HEK293 (cell line): ENCODE data around the gene ICAM1.

ENCODE experiments used
- ELK4 ChIP-seq: IDR thresholded peaks from 2 replicates; pipeline ENCODE4 v1.6.1; 2011; ENCODE audit warnings: mild to moderate bottlenecking, low read depth, low read length, borderline replicate concordance
- KLF16 ChIP-seq: fragments of 450-650 bp; formaldehyde crosslinking; IDR thresholded peaks from 2 replicates; pipeline ENCODE4 v1.5.1; 2017; ENCODE audit warnings: missing biosample characterization, missing genetic modification characterization
- REPIN1 ChIP-seq: fragments of 450-650 bp; formaldehyde crosslinking; IDR thresholded peaks from 2 replicates; pipeline ENCODE4 v1.5.1; 2017; ENCODE audit warnings: missing biosample characterization, missing genetic modification characterization, low read depth
- ZNF138 ChIP-seq: fragments of 450-650 bp; formaldehyde crosslinking; IDR thresholded peaks from 2 replicates; pipeline ENCODE4 v1.5.1; 2016; ENCODE audit warnings: missing biosample characterization, missing genetic modification characterization, borderline replicate concordance
- ZNF548 ChIP-seq: fragments of 450-650 bp; formaldehyde crosslinking; IDR thresholded peaks from 2 replicates; pipeline ENCODE4 v1.5.1; 2016; ENCODE audit warnings: missing biosample characterization, missing genetic modification characterization
- ZSCAN30 ChIP-seq: fragments of 450-650 bp; IDR thresholded peaks from 2 replicates; pipeline ENCODE4 v1.5.1; 2018; ENCODE audit warnings: missing biosample characterization, mild to moderate bottlenecking, missing genetic modification characterization, moderate library complexity
- TF ChIP-seq, protein P1 (sequence below): fragments of 450-650 bp; formaldehyde crosslinking; IDR thresholded peaks from 2 replicates; pipeline ENCODE4 v1.5.1; 2016; ENCODE audit warnings: missing biosample characterization, missing genetic modification characterization
- TF ChIP-seq, protein P2 (sequence below): fragments of 450-650 bp; formaldehyde crosslinking; IDR thresholded peaks from 2 replicates; pipeline ENCODE4 v1.5.1; 2016; ENCODE audit warnings: missing biosample characterization, missing genetic modification characterization
- TF ChIP-seq, protein P3 (sequence below): fragments of 450-650 bp; formaldehyde crosslinking; IDR thresholded peaks from 2 replicates; pipeline ENCODE4 v1.5.1; 2016; ENCODE audit warnings: missing biosample characterization, missing genetic modification characterization

- TF ChIP-seq, protein P1, sequence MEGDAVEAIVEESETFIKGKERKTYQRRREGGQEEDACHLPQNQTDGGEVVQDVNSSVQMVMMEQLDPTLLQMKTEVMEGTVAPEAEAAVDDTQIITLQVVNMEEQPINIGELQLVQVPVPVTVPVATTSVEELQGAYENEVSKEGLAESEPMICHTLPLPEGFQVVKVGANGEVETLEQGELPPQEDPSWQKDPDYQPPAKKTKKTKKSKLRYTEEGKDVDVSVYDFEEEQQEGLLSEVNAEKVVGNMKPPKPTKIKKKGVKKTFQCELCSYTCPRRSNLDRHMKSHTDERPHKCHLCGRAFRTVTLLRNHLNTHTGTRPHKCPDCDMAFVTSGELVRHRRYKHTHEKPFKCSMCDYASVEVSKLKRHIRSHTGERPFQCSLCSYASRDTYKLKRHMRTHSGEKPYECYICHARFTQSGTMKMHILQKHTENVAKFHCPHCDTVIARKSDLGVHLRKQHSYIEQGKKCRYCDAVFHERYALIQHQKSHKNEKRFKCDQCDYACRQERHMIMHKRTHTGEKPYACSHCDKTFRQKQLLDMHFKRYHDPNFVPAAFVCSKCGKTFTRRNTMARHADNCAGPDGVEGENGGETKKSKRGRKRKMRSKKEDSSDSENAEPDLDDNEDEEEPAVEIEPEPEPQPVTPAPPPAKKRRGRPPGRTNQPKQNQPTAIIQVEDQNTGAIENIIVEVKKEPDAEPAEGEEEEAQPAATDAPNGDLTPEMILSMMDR = no peak
- TF ChIP-seq ELK4 (no peak), ZNF548 (tag by site-specific recombination) (no peak), KLF16 (tag by site-specific recombination) (no peak), REPIN1 (tag by site-specific recombination) (no peak), ZNF138 (tag by site-specific recombination) (no peak), ZSCAN30 (tag by site-specific recombination) (no peak)
- TF ChIP-seq, protein P2, sequence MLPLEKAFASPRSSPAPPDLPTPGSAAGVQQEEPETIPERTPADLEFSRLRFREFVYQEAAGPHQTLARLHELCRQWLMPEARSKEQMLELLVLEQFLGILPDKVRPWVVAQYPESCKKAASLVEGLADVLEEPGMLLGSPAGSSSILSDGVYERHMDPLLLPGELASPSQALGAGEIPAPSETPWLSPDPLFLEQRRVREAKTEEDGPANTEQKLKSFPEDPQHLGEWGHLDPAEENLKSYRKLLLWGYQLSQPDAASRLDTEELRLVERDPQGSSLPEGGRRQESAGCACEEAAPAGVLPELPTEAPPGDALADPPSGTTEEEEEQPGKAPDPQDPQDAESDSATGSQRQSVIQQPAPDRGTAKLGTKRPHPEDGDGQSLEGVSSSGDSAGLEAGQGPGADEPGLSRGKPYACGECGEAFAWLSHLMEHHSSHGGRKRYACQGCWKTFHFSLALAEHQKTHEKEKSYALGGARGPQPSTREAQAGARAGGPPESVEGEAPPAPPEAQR (tag by site-specific recombination) = no peak
- TF ChIP-seq, protein P3, sequence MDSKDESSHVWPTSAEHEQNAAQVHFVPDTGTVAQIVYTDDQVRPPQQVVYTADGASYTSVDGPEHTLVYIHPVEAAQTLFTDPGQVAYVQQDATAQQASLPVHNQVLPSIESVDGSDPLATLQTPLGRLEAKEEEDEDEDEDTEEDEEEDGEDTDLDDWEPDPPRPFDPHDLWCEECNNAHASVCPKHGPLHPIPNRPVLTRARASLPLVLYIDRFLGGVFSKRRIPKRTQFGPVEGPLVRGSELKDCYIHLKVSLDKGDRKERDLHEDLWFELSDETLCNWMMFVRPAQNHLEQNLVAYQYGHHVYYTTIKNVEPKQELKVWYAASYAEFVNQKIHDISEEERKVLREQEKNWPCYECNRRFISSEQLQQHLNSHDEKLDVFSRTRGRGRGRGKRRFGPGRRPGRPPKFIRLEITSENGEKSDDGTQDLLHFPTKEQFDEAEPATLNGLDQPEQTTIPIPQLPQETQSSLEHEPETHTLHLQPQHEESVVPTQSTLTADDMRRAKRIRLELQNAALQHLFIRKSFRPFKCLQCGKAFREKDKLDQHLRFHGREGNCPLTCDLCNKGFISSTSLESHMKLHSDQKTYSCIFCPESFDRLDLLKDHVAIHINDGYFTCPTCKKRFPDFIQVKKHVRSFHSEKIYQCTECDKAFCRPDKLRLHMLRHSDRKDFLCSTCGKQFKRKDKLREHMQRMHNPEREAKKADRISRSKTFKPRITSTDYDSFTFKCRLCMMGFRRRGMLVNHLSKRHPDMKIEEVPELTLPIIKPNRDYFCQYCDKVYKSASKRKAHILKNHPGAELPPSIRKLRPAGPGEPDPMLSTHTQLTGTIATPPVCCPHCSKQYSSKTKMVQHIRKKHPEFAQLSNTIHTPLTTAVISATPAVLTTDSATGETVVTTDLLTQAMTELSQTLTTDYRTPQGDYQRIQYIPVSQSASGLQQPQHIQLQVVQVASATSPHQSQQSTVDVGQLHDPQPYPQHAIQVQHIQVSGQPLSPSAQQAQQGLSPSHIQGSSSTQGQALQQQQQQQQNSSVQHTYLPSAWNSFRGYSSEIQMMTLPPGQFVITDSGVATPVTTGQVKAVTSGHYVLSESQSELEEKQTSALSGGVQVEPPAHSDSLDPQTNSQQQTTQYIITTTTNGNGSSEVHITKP (tag by site-specific recombination) = no peak
These were observed 22.1 kb downstream of the ICAM1 start for GRCh38 chr19:10292789-10293636.
